Measurements from ENCODE around the gene SNX20. TPM values are rescaled to one million over a fixed set of nuclear protein-coding genes. Genes with fewer than 3 reads are reported as not detected.

SNX20 gene
- total RNA-seq, 2 experiments from 2014 or later, result 94.7 to 97.7 TPM

- POLR2A ChIA-PET, result interaction anchor here (0.6 to 8.1 kb wide), 7 partner anchors 10 to 361 kb away, joined by 3 to 164 read pairs (median 20); partner anchors contain the start of genes CYLD and SNX20
- H3K4me3 Mint-ChIP-seq, result peak overlapping the region; percentile 85
- H3K36me3 Mint-ChIP-seq (ENCODE audit: low read depth), result peaks cover 69% of the 10 kb centered on the region
- peak overlapping the region; percentile 81 for H3K27ac Mint-ChIP-seq
- CTCF ChIA-PET, result interaction anchor here (3.2 kb wide), 1 partner anchor 33 kb away, joined by 23 read pairs; no protein-coding TSS in a partner anchor
- H3K9me3 Mint-ChIP-seq, result peaks cover 13% of the 10 kb centered on the region
- H3K4me1 Mint-ChIP-seq, result peaks cover 70% of the 10 kb centered on the region
- no peaks in the 10 kb centered on the region for H3K27me3 Mint-ChIP-seq
- peak; percentile 58 for DNase-seq
Observed at GRCh38 chr16:50699326-50700159, 18.4 kb upstream of the SNX20 start.

- peaks cover 61% of the 10 kb centered on the region for H3K36me3 Mint-ChIP-seq (ENCODE audit: low read depth)
- H3K27me3 Mint-ChIP-seq, result no peaks in the 10 kb centered on the region
- CTCF ChIA-PET, result interaction anchor here (0.5 to 3.2 kb wide), 8 partner anchors 13 to 824 kb away, joined by 3 to 23 read pairs (median 3); partner anchors contain the start of gene SNX20
- H3K4me1 Mint-ChIP-seq, result peaks cover 78% of the 10 kb centered on the region
- peak overlapping the region; percentile 85 for H3K4me3 Mint-ChIP-seq
- POLR2A ChIA-PET, result interaction anchor here (0.8 to 8.1 kb wide), 7 partner anchors 11 to 359 kb away, joined by 3 to 164 read pairs (median 20); partner anchors contain the start of genes CYLD and SNX20
- peaks cover 4% of the 10 kb centered on the region for H3K9me3 Mint-ChIP-seq
- peak; percentile 53 for DNase-seq
- peak overlapping the region; percentile 81 for H3K27ac Mint-ChIP-seq
Observed at GRCh38 chr16:50697881-50698767, 17.0 kb upstream of the SNX20 start.

- ChIA-PET CTCF (interaction anchor here (0.5 to 3.2 kb wide), 10 partner anchors 10 to 823 kb away, joined by 3 to 23 read pairs (median 4); no protein-coding TSS in a partner anchor), POLR2A (interaction anchor here (0.8 to 8.1 kb wide), 5 partner anchors 12 to 47 kb away, joined by 3 to 164 read pairs (median 33); partner anchors contain the start of genes CYLD and SNX20)
- Mint-ChIP-seq H3K27me3 (peaks cover under 1% of the 10 kb centered on the region), H3K27ac (peak overlapping the region; percentile 81), H3K36me3 (ENCODE audit: low read depth) (peaks cover 54% of the 10 kb centered on the region), H3K4me1 (peaks cover 82% of the 10 kb centered on the region), H3K9me3 (peaks cover 4% of the 10 kb centered on the region), H3K4me3 (peak overlapping the region; percentile 85)
- DNase-seq, result no peak
Observed at GRCh38 chr16:50697421-50697715, 16.3 kb upstream of the SNX20 start.

GRCh38 chr16:50696575-50697420, 15.7 kb upstream of the SNX20 start:
- H3K4me3 Mint-ChIP-seq, result peak overlapping the region; percentile 87
- H3K9me3 Mint-ChIP-seq, result peaks cover 4% of the 10 kb centered on the region
- CTCF ChIA-PET, result interaction anchor here (0.7 to 2.0 kb wide), 12 partner anchors 9 to 110 kb away, joined by 3 to 7 read pairs (median 4); partner anchors contain the start of gene SNX20
- peak overlapping the region; percentile 81 for H3K27ac Mint-ChIP-seq
- peaks cover 3% of the 10 kb centered on the region for H3K27me3 Mint-ChIP-seq
- POLR2A ChIA-PET, result interaction anchor here (1.0 to 8.1 kb wide), 5 partner anchors 13 to 67 kb away, joined by 3 to 164 read pairs (median 33); partner anchors contain the start of genes CYLD and SNX20
- DNase-seq, result peak; percentile 84
- H3K4me1 Mint-ChIP-seq, result peaks cover 84% of the 10 kb centered on the region
- peaks cover 50% of the 10 kb centered on the region for H3K36me3 Mint-ChIP-seq (ENCODE audit: low read depth)

GRCh38 chr16:50696126-50696525, 15.0 kb upstream of the SNX20 start:
- H3K4me1 Mint-ChIP-seq, result peaks cover 82% of the 10 kb centered on the region
- peak overlapping the region; percentile 81 for H3K27ac Mint-ChIP-seq
- ChIA-PET CTCF (interaction anchor here (0.7 to 1.5 kb wide), 10 partner anchors 9 to 110 kb away, joined by 3 to 7 read pairs (median 4); partner anchors contain the start of gene SNX20), POLR2A (interaction anchor here (1.0 to 8.1 kb wide), 5 partner anchors 12 to 68 kb away, joined by 3 to 164 read pairs (median 33); partner anchors contain the start of genes CYLD and SNX20)
- peaks cover 3% of the 10 kb centered on the region for H3K27me3 Mint-ChIP-seq
- H3K9me3 Mint-ChIP-seq, result peaks cover 1% of the 10 kb centered on the region
- peaks cover 44% of the 10 kb centered on the region for H3K36me3 Mint-ChIP-seq (ENCODE audit: low read depth)
- H3K4me3 Mint-ChIP-seq, result peak overlapping the region; percentile 87
- DNase-seq, result no peak

GRCh38 chr16:50695017-50696000, 14.2 kb upstream of the SNX20 start:
- peak overlapping the region; percentile 87 for H3K4me3 Mint-ChIP-seq
- POLR2A ChIA-PET, result interaction anchor here (1.4 to 8.1 kb wide), 3 partner anchors 8 to 49 kb away, joined by 5 to 164 read pairs (median 93); partner anchors contain the start of genes CYLD and SNX20

GRCh38 chr16:50694206-50694605, 13.1 kb upstream of the SNX20 start:
- POLR2A ChIA-PET, result interaction anchor here (1.4 to 8.1 kb wide), 3 partner anchors 9 to 50 kb away, joined by 5 to 164 read pairs (median 93); partner anchors contain the start of genes CYLD and SNX20
- Mint-ChIP-seq H3K27me3 (peaks cover 4% of the 10 kb centered on the region), H3K9me3 (no peaks in the 10 kb centered on the region), H3K4me1 (peaks cover 64% of the 10 kb centered on the region), H3K27ac (peak overlapping the region; percentile 65), H3K36me3 (ENCODE audit: low read depth) (peaks cover 27% of the 10 kb centered on the region), H3K4me3 (peak overlapping the region; percentile 87)
- DNase-seq, result no peak
- CTCF ChIA-PET, result interaction anchor here (0.9 to 1.1 kb wide), 2 partner anchors 9 to 13 kb away, joined by 3 to 4 read pairs; partner anchors contain the start of gene SNX20

More at GRCh38 chr16:50695017-50696000, 14.2 kb upstream of the SNX20 start:
- H3K4me1 Mint-ChIP-seq, result peaks cover 75% of the 10 kb centered on the region
- H3K27me3 Mint-ChIP-seq, result peaks cover 4% of the 10 kb centered on the region
- H3K27ac Mint-ChIP-seq, result peak overlapping the region; percentile 81
- DNase-seq, result no peak
- CTCF ChIA-PET, result interaction anchor here (0.6 to 1.5 kb wide), 8 partner anchors 10 to 111 kb away, joined by 3 to 5 read pairs (median 4); partner anchors contain the start of gene SNX20
- H3K36me3 Mint-ChIP-seq (ENCODE audit: low read depth), result peaks cover 35% of the 10 kb centered on the region
- no peaks in the 10 kb centered on the region for H3K9me3 Mint-ChIP-seq

- Mint-ChIP-seq H3K4me1 (peaks cover 59% of the 10 kb centered on the region), H3K27me3 (peaks cover 7% of the 10 kb centered on the region), H3K9me3 (no peaks in the 10 kb centered on the region), H3K4me3 (peak within 1 kb of the TSS; percentile 87), H3K36me3 (ENCODE audit: low read depth) (peaks cover 23% of the 10 kb centered on the region), H3K27ac (peak within 1 kb of the TSS; percentile 65)
- ChIA-PET POLR2A (interaction anchor here (6.8 to 8.1 kb wide), 2 partner anchors 9 to 51 kb away, joined by 93 to 164 read pairs; partner anchors contain the start of genes CYLD and SNX20), CTCF (no interaction called here)
- peak; percentile 56 for DNase-seq
Observed at GRCh38 chr16:50692999-50693781, 12.1 kb upstream of the SNX20 start, which contains the start of gene NOD2. Gene NOD2 (plus strand): TSS chr16:50693606. CDS start chr16:50699496, 5,890 bp downstream.

GRCh38 chr16:50692644-50692998, 11.5 kb upstream of the SNX20 start:
- peaks cover 54% of the 10 kb centered on the region for H3K4me1 Mint-ChIP-seq
- ChIA-PET POLR2A (no interaction called here), CTCF (no interaction called here)
- H3K27ac Mint-ChIP-seq, result peak overlapping the region; percentile 8
- no peak for DNase-seq
- H3K4me3 Mint-ChIP-seq, result peak overlapping the region; percentile 68
- no peaks in the 10 kb centered on the region for H3K9me3 Mint-ChIP-seq
- peaks cover 7% of the 10 kb centered on the region for H3K27me3 Mint-ChIP-seq
- peaks cover 18% of the 10 kb centered on the region for H3K36me3 Mint-ChIP-seq (ENCODE audit: low read depth)

GRCh38 chr16:50690177-50690576, 9.1 kb upstream of the SNX20 start:
- Mint-ChIP-seq H3K36me3 (ENCODE audit: low read depth) (peaks cover 12% of the 10 kb centered on the region), H3K9me3 (no peaks in the 10 kb centered on the region), H3K4me3 (no peak overlapping the region), H3K4me1 (peaks cover 45% of the 10 kb centered on the region), H3K27me3 (peaks cover 7% of the 10 kb centered on the region), H3K27ac (no peak overlapping the region)
- POLR2A ChIA-PET, result interaction anchor here (1.4 kb wide), 1 partner anchor 9 kb away, joined by 4 read pairs; the partner anchor contains the start of gene SNX20
- DNase-seq, result no peak
- CTCF ChIA-PET, result interaction anchor here (1.4 kb wide), 1 partner anchor 23 kb away, joined by 4 read pairs; no protein-coding TSS in a partner anchor

All from activated CD4-positive, alpha-beta memory T cell treated with anti-CD3 and anti-CD28 coated beads, Interleukin-2, amount 10 ng/mL, durations not matched to agents 7 days and 5 days (primary cell).